ENCODE measurements around the gene MTG2.

MTG2 gene

DNA sequence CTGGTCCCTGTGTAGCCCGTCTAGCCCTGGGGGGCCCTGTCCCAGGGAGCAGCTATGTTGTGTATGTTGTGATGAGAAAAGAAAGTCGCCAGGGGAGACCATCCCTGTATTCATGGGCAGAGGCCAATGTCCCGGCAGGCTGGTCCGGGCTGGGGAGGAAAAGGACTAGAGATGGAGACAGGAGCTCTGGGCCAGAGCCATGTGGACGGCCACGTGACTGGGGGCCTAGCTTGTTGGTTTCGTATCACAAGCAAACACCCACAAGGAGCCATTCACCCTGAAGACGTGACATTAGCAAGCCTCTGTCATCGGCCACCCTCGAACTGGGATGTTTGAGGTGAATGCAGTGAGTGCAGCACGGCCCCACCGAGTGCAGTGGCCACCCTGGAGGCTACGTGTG, 40.1 kb downstream of the MTG2 start:
- DNase-seq, result no peak

DNA sequence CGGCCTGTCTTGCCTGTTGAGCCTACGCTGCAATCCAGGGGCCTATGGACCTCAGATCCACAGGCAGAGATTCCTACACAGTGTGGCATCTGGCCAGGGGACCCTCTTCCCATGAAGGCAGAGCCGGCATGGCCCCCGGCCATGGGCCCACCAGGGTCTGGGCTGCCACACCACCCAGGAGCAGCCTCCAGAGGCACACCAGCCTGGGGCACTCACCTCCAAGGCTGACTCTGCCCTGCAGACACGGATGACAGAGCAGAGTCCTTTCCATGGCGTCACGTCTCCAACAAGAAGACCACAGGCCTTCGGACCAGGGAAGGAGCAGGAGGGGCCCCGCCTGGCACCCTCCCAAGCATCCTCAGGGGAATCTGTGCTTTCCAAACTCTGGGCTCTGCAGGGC, 40.7 kb downstream of the MTG2 start:
- no peak for DNase-seq

DNA sequence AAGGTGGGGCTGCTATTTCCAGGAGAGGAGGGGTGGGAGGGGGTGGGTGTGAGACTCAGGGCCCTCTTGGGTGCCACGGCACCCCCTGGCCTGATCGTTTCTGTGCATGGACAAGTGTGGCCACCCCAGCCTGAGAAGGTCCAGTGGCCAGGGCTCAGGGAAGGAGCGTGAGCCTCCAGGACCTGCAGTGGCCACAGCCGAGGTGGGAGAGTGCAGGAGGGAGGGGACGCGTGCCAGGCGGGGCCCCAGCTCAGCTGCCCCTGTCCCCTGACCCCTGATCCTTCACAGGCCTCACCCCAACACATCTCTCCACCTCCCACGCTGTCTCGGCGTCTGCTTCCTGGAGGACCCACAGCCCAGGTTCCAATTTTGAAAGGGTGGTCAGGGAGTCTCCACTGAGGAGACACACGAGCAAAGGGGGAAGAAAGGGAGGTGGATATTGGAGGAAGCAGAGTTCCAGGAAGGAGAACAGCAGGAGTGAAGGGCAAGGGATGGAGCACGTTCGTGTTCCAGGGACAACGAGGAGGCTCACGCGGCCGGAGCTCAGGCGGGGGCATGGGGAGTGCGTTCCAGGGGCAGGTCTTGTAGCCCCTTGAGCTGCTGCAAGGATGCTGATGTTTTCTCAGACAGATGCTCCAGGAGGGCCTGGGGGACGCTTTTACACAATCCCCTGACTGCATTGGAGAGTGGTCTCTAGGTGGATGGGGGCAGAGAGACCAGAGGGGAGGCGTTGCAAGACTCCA, 41.5 kb downstream of the MTG2 start:
- DNase-seq, result no peak

DNA sequence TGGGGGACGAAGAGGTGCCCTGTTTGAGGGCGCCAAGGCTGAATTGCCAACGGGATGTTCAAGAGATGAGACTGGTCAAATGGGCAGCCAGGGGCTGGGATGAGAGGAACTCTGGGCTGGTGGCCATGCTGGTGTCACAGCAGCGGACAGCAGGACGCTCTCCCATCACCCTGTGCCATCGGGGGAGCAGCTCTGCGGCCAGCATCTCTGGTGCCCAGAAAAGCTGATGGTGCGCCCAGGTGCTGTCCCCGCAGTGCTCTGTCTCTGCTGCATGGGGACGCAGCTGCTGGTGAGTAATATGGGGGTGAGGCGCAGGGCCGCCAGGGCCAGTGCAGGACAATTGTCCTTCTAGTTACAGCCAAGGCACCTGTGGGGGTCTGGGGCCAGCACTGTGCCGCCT, 42.2 kb downstream of the MTG2 start:
- DNase-seq, result no peak

DNA sequence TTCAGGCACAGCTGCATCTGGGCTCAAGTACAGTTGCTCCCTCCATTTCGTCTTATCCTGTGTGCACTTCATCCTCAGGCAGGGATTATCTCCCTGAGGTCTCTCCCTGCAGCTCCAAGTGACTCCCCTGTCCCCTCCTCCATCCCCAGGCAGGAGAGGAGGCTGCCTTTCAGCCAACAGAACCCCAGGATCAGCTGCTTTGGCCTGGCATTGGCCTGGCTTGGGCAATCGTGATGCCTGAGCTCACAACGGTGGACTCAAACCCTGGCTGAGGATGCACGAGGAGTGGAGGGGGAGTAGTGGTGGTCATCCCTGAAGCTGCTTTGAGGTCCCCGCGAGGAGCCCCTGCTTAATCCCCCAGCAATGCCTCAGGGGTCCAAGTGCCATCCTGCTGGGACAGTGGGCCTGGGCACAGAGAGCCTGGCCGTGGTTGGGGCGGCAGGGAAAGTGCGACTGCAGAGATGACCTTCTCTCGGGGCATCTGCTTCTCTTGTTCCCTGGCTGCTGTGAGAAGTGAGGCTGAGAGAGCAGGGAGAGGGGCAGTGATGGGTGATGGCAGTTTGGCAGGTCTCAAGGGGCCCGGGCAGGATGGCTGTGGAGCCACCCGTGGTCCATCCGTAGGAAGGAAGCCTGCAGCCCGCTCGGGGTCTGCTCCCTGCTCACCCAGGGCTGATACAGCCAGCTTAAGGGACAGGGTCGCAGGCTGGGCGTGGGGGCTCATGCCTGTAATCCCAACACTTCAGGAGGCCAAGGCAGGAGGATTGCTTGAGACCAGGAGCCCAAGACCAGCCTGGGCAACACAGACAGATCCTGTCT, 43.2 kb downstream of the MTG2 start:
- no peak for DNase-seq

DNA sequence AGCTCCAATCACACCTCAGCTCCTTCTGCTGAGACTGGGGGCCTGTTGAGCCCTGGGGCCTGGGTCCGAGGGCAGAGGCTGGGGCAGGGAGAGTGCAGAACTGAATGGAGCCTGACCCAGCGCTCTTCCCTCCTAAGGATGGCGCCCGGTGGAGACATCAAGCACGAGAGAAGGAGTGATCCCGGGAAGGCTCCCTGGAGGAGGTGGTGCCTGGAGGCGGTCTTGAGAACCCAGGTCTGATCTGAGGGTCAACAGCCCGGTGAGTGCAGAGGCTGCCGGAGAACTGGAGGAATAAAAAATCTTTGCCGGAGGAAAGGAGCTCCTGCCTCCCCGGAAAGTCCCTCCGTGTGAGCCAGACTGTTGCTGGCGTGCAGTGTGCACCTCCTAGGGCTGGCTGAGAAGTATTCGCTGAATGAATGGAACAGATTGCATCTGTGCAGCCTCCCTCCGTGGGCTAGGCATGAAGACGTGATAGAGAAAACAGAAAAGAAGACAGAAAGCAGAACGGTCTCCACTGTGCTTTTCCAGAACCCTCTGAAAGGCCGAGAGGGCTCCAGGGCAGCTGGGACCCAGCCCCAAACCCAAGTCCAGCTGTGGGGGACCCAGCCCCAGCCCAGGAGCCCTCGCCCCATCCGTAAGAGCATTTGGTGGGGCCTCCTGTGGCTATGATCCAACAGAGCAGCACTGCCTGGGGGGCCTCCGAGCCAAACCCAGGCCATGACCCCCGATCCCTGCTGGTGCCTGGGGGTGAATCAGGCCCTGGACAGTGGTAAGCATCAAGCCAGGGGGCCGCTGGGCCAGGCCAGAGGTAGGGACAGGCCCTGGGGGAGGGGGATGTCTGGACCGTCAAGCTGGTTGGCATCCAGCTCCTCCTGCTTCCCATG, 44.1 kb downstream of the MTG2 start:
- no peak for DNase-seq

GRCh38 chr20:62227591-62227976, 44.8 kb downstream of the MTG2 start:
- no peak for DNase-seq

DNA sequence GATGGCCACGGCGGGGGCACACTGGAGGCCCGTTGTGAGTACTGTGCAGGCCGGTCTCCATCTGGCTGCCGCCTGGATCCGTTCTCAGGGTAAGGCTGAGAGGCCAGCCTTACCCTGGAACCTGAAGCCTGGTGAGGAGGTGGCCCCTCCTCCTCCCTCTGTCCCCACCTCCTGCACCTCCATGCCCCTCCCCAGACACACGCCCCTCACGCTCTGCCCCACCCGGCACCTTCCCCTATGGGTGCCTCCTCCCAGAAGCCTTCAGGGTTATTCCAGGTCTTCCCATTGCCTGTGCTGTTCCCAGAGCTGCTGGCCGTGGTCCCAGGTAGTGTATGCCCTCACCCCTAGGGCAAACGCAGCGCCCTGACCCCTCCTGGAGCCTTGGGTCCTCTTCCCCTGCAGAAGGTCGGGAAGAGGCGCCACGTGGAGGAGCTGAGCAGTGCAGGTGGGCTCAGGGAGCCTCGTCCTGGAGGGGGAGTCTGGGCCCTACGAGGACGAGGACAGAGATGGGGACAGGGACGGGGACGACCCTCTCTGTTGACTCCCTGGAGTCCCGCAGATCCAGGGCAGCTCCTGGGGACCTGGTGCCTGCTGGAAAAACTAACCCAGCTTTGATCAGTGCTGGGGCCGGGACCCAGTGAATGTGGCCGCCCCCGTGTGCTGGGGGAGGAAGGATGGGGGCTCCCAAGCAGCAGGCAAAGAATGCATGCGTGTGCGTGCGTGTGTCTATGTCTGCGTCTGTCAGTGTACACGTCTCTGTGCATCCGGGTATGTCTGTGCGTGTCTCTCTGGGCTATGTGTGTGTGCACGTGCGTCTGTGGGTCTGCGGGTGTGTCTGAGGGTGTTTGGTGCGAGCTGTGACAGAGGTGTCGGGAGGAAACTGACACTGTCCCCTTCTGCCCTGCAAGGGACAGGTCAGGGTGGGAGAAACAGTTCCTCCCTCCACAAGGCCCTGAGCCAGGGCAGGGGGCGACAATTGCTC, 45.4 kb downstream of the MTG2 start:
- DNase-seq, result no peak

GRCh38 chr20:62228982-62229545, 46.2 kb downstream of the MTG2 start:
- DNase-seq, result no peak

- no peak for DNase-seq
These were observed 46.8 kb downstream of the MTG2 start for GRCh38 chr20:62229667-62230066.

GRCh38 chr20:62230276-62230675, 47.4 kb downstream of the MTG2 start:
- no peak for DNase-seq

- DNase-seq, result no peak
These were observed 47.9 kb downstream of the MTG2 start for GRCh38 chr20:62230696-62231095.

DNA sequence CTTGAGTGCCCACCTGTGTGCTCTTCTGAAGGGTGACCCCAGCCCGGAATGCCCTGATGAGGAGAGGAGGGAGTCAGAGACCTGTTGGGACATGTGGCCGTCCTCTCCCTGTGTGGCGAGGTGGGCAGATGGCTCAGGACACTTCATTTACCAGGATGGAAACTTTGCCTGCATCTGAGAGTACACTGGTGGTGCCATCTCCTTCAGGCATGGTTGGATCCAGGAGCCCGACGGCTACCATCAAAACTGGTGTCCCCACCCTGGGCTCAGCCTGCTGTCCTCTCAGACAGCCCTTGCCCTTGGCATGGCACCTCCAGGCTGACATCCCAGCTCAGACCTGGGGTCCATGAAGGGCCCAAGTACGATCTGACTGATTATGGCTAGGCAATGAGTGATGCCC, 48.5 kb downstream of the MTG2 start:
- no peak for DNase-seq

GRCh38 chr20:62232194-62232593, 49.4 kb downstream of the MTG2 start:
- no peak for DNase-seq

DNA sequence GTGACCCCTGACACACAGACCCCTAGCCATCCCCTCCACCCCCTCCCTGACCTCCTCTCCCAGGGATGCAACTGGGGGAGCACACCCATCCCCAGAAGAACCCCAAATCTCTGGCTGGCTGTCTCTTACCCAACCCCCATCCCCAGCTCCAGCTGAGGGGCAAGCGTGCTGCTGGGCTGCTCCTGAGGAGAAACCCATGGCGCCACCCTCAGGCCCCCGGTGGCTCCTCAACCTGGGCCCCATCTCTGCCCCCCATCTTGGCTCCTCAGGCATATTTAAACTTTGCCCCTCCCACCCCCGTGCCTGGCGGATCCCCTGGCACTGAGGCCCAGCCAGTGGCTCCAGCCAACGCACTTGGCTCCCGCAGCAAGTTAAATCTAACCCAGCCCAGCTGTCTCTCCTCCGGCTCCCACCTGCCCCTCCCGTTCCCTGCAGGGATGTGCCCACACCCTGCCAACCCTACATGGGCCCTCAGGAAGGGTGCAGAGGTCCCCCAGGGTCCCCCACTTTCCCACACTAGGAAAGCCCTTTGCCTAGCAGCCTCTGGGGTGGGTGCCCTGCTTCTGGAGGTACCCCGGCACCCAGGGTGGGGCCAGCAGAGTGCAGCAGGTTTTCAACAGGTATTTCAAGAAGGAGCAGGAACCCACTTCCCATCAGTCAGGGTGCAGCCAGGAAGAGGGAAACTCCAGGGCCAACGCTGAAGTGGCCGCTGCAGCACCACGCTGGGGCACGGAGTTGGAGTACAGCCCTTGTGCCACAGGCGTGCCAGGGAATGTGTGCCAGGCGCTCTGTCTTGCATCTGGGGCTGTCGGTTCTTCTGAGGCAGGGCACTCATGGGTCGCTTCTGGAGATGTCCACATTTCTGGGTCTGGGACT, 50.2 kb downstream of the MTG2 start:
- no peak for DNase-seq

- DNase-seq, result no peak
These were observed 50.9 kb downstream of the MTG2 start for GRCh38 chr20:62233684-62234083.

DNA sequence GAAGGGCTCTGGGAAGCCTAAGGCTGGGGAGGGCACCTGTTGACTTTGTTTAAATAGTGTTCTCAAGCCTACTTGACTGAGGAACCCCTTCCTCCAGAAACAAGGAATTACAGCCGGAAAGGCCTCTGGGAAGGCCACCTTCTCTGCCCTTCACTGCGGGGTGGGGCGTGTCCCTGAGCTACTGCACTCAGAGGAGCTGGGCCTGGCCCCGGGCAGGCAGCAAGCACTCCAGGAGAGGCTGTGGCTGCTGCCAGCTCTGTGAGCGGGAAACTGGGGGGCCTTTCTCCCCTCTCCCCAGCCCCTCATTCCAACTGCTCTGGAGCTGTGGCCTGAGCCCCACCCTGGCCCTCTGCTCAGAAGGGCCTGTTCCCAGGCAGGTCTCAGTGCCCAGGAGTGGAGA, 51.5 kb downstream of the MTG2 start:
- DNase-seq, result no peak

GRCh38 chr20:62235001-62235776, 52.4 kb downstream of the MTG2 start:
- no peak for DNase-seq

GRCh38 chr20:62235777-62236157, 52.9 kb downstream of the MTG2 start:
- DNase-seq, result no peak

- DNase-seq, result no peak
These were observed 53.4 kb downstream of the MTG2 start for GRCh38 chr20:62236200-62236599.
